Naive thymus-derived CD8-positive, alpha-beta T cell (primary cell): ENCODE measurements around the gene OTX1. TPM values are rescaled to one million over a fixed set of nuclear protein-coding genes. Genes with fewer than 3 reads are reported as not detected.

Experiments
- ATAC-seq, 2 donors: fragments of 150-1000 bp; cut with Tn5 transposase in 1 of 2; sonication (Bioruptor Pico), chemical (Tn5 transposase) in 1 of 2; 1 replicate in 1 of 2; 2 replicates in 1 of 2; pipeline ENCODE4 v1.10.0; 2021; ENCODE audit warnings: mild to moderate bottlenecking in 2 of 2, moderate library complexity in 2 of 2
- POLR2A ChIA-PET: fragments of 350-600 bp; sonication (Branson Sonifier 250); formaldehyde crosslinking; loops from one replicate; lab custom pipeline; 2021; ENCODE audit warnings: antibody characterized with exemption; lab: Charles Lee
- DNase-seq, 10 donors: peaks; one replicate each; pipeline versions ENCODE4 v3.0.0 to v3.0.0-alpha.2; 2020 to 2022
- H3K27ac Mint-ChIP-seq, 10 donors: one replicate each; pipeline ENCODE4 v1.8.0; 2020 to 2022; ENCODE audit warnings: mild to moderate bottlenecking in 10 of 10, mixed read lengths in 10 of 10, moderate library complexity in 4 of 10, inconsistent platforms in 1 of 10
- H3K27me3 Mint-ChIP-seq, 5 donors: one replicate each; pipeline ENCODE4 v1.8.0; 2021 to 2022; ENCODE audit warnings: mixed read lengths in 5 of 5
- H3K36me3 Mint-ChIP-seq, 3 donors: one replicate each; pipeline ENCODE4 v1.8.0; 2020 to 2022; ENCODE audit warnings: mixed read lengths in 3 of 3, mild to moderate bottlenecking in 2 of 3, inconsistent platforms in 1 of 3
- H3K4me1 Mint-ChIP-seq, 4 donors: one replicate each; pipeline ENCODE4 v1.8.0; 2021 to 2022; ENCODE audit warnings: mixed read lengths in 4 of 4
- H3K4me3 Mint-ChIP-seq, 10 donors: one replicate each; pipeline ENCODE4 v1.8.0; 2020 to 2022; ENCODE audit warnings: mild to moderate bottlenecking in 10 of 10, mixed read lengths in 10 of 10, moderate library complexity in 6 of 10, inconsistent platforms in 1 of 10
- H3K9me3 Mint-ChIP-seq, 9 donors: one replicate each; pipeline ENCODE4 v1.8.0; 2020 to 2022; ENCODE audit warnings: mixed read lengths in 9 of 9, mild to moderate bottlenecking in 3 of 9, inconsistent platforms in 1 of 9, moderate library complexity in 1 of 9
- polyA plus RNA-seq, 3 donors: library from polyadenylated mRNA; unstranded; fragments of 300-500 nt; fragmentation: Illumina TruSeq; gene quantifications; one replicate each; pipeline ENCODE4 v1.2.3, GENCODE V29; 2021
- total RNA-seq, 8 experiments: library from RNA in 2 of 8; stranded (reverse) in 2 of 8; gene quantifications; one replicate each; pipeline ENCODE4 v1.2.3 and lab custom pipeline; 2021 to 2026

Gene OTX1
- total and polyA plus RNA-seq, 5 experiments from 2014 or later, result not detected

- Mint-ChIP-seq H3K27me3 (peaks cover 0 to 1% (median 0%) of the 10 kb centered on the region in 5 donors), H3K4me3 (no peak overlapping the region), H3K36me3 (peaks cover 7 to 38% (median 27%) of the 10 kb centered on the region in 3 donors), H3K9me3 (no peaks in the 10 kb centered on the region), H3K4me1 (no peaks in the 10 kb centered on the region), H3K27ac (no peak overlapping the region)
- DNase-seq, result no peak
- ATAC-seq, result no peak
- POLR2A ChIA-PET, result no interaction called here
These were observed 21.6 kb upstream of the OTX1 start for GRCh38 chr2:63029058-63029457.

- H3K4me3 Mint-ChIP-seq, result no peak overlapping the region
- H3K27ac Mint-ChIP-seq, result no peak overlapping the region
- H3K4me1 Mint-ChIP-seq, result no peaks in the 10 kb centered on the region
- ATAC-seq, result no peak
- DNase-seq, result no peak
- peaks cover 0 to 5% (median 3%) of the 10 kb centered on the region in 5 donors for H3K27me3 Mint-ChIP-seq
- peaks cover under 1 to 35% (median 25%) of the 10 kb centered on the region in 3 donors for H3K36me3 Mint-ChIP-seq
- H3K9me3 Mint-ChIP-seq, result no peaks in the 10 kb centered on the region
- POLR2A ChIA-PET, result interaction anchor here (0.6 kb wide), 1 partner anchor 9 kb away, joined by 5 read pairs; no protein-coding TSS in a partner anchor
These were observed 16.1 kb upstream of the OTX1 start for GRCh38 chr2:63034526-63034925.

GRCh38 chr2:63035169-63035568 is 15.5 kb upstream of the OTX1 start:
- Mint-ChIP-seq H3K27me3 (peaks cover 0 to 5% (median 3%) of the 10 kb centered on the region in 5 donors), H3K9me3 (no peaks in the 10 kb centered on the region), H3K4me3 (no peak overlapping the region), H3K36me3 (peaks cover 0 to 31% (median 19%) of the 10 kb centered on the region in 3 donors), H3K4me1 (no peaks in the 10 kb centered on the region), H3K27ac (no peak overlapping the region)
- DNase-seq (no peak), ATAC-seq (no peak)
- POLR2A ChIA-PET, result no interaction called here

GRCh38 chr2:63035660-63036059 is 15.0 kb upstream of the OTX1 start:
- no peak for ATAC-seq
- POLR2A ChIA-PET, result no interaction called here
- H3K27ac Mint-ChIP-seq, result no peak overlapping the region

GRCh38 chr2:63038034-63038433 is 12.6 kb upstream of the OTX1 start:
- H3K36me3 Mint-ChIP-seq, result peaks cover 0 to 29% (median 27%) of the 10 kb centered on the region in 3 donors
- H3K9me3 Mint-ChIP-seq, result no peaks in the 10 kb centered on the region
- ATAC-seq (no peak), DNase-seq (no peak)
- POLR2A ChIA-PET, result no interaction called here
- H3K27ac Mint-ChIP-seq, result no peak overlapping the region
- peaks cover 0 to 4% (median 3%) of the 10 kb centered on the region in 5 donors for H3K27me3 Mint-ChIP-seq
- H3K4me3 Mint-ChIP-seq, result no peak overlapping the region
- H3K4me1 Mint-ChIP-seq, result no peaks in the 10 kb centered on the region

More at GRCh38 chr2:63035660-63036059, 15.0 kb upstream of the OTX1 start:
- H3K4me3 Mint-ChIP-seq, result no peak overlapping the region
- no peak for DNase-seq
- no peaks in the 10 kb centered on the region for H3K9me3 Mint-ChIP-seq
- H3K36me3 Mint-ChIP-seq, result peaks cover 0 to 30% (median 24%) of the 10 kb centered on the region in 3 donors
- no peaks in the 10 kb centered on the region for H3K4me1 Mint-ChIP-seq
- H3K27me3 Mint-ChIP-seq, result peaks cover 0 to 5% (median 3%) of the 10 kb centered on the region in 5 donors

- H3K4me3 Mint-ChIP-seq, result no peak overlapping the region
- ATAC-seq (no peak), DNase-seq (no peak)
- H3K4me1 Mint-ChIP-seq, result no peaks in the 10 kb centered on the region
- POLR2A ChIA-PET, result no interaction called here
- peaks cover 7 to 49% (median 48%) of the 10 kb centered on the region in 3 donors for H3K36me3 Mint-ChIP-seq
- H3K9me3 Mint-ChIP-seq, result no peaks in the 10 kb centered on the region
- H3K27me3 Mint-ChIP-seq, result peaks cover 12 to 24% (median 17%) of the 10 kb centered on the region in 5 donors
- H3K27ac Mint-ChIP-seq, result no peak overlapping the region
These were observed 10.0 kb upstream of the OTX1 start for GRCh38 chr2:63040586-63040985.

- Mint-ChIP-seq H3K27ac (no peak overlapping the region), H3K27me3 (peaks cover 20 to 33% (median 27%) of the 10 kb centered on the region in 5 donors), H3K36me3 (peaks cover 13 to 55% (median 50%) of the 10 kb centered on the region in 3 donors), H3K4me3 (no peak overlapping the region), H3K9me3 (no peaks in the 10 kb centered on the region), H3K4me1 (peaks cover 0 to 7% (median 4%) of the 10 kb centered on the region in 4 donors)
- POLR2A ChIA-PET, result no interaction called here
- DNase-seq (no peak), ATAC-seq (no peak)
These were observed 9.0 kb upstream of the OTX1 start for GRCh38 chr2:63041592-63041991.

GRCh38 chr2:63044362-63045327 is 6.0 kb upstream of the OTX1 start:
- peaks cover 34 to 58% (median 47%) of the 10 kb centered on the region in 5 donors for H3K27me3 Mint-ChIP-seq
- DNase-seq, result no peak
- H3K4me1 Mint-ChIP-seq, result peaks cover 9 to 34% (median 32%) of the 10 kb centered on the region in 4 donors
- no peak for ATAC-seq
- POLR2A ChIA-PET, result interaction anchor here (0.6 kb wide), 1 partner anchor 10 kb away, joined by 5 read pairs; no protein-coding TSS in a partner anchor
- no peaks in the 10 kb centered on the region for H3K9me3 Mint-ChIP-seq
- peak overlapping the region in 1 of 10 donors; percentile 44 for H3K27ac Mint-ChIP-seq
- peaks cover 13 to 40% (median 32%) of the 10 kb centered on the region in 3 donors for H3K36me3 Mint-ChIP-seq
- H3K4me3 Mint-ChIP-seq, result peak overlapping the region in 1 of 10 donors; percentile 18

GRCh38 chr2:63046552-63046951 is 4.1 kb upstream of the OTX1 start:
- Mint-ChIP-seq H3K4me1 (peaks cover 15 to 45% (median 42%) of the 10 kb centered on the region in 4 donors), H3K4me3 (peak overlapping the region in 8 of 10 donors; percentile 64 to 86 (median 72)), H3K9me3 (no peaks in the 10 kb centered on the region), H3K36me3 (peaks cover 13 to 31% (median 28%) of the 10 kb centered on the region in 3 donors), H3K27ac (no peak overlapping the region), H3K27me3 (peaks cover 40 to 74% (median 54%) of the 10 kb centered on the region in 5 donors)
- ATAC-seq (no peak), DNase-seq (no peak)
- POLR2A ChIA-PET, result no interaction called here

GRCh38 chr2:63046961-63047320 is 3.7 kb upstream of the OTX1 start:
- peaks cover 15 to 48% (median 44%) of the 10 kb centered on the region in 4 donors for H3K4me1 Mint-ChIP-seq
- ATAC-seq (no peak), DNase-seq (no peak)
- peaks cover 13 to 31% (median 28%) of the 10 kb centered on the region in 3 donors for H3K36me3 Mint-ChIP-seq
- no peak overlapping the region for H3K27ac Mint-ChIP-seq
- peaks cover 40 to 77% (median 54%) of the 10 kb centered on the region in 5 donors for H3K27me3 Mint-ChIP-seq
- H3K4me3 Mint-ChIP-seq, result peak overlapping the region; percentile 47 to 86 (median 72)
- POLR2A ChIA-PET, result no interaction called here
- no peaks in the 10 kb centered on the region for H3K9me3 Mint-ChIP-seq

- POLR2A ChIA-PET, result no interaction called here
- Mint-ChIP-seq H3K4me3 (peak overlapping the region; percentile 47 to 94 (median 74)), H3K36me3 (peaks cover 13 to 33% (median 28%) of the 10 kb centered on the region in 3 donors), H3K27ac (peak overlapping the region in 1 of 10 donors; percentile 49), H3K9me3 (no peaks in the 10 kb centered on the region), H3K27me3 (peaks cover 40 to 84% (median 59%) of the 10 kb centered on the region in 5 donors), H3K4me1 (peaks cover 19 to 54% (median 50%) of the 10 kb centered on the region in 4 donors)
- DNase-seq, result no peak
- ATAC-seq, result peak in 1 of 2 donors; percentile 20
These were observed 3.0 kb upstream of the OTX1 start for GRCh38 chr2:63047321-63048279.
